C4-2B (cell line): ENCODE data around the gene FLT3LG.

Source experiments
- H3K27ac ChIP-seq: fragments of 450-650 bp; 2 replicates; pipeline ENCODE4 v1.5.1; 2017
- CTCF ChIP-seq: fragments of 450-650 bp; conservative IDR thresholded peaks from 2 replicates; pipeline ENCODE4 v1.5.1; 2017; ENCODE audit warnings: mild to moderate bottlenecking
- ZFX ChIP-seq: fragments of 450-650 bp; IDR thresholded peaks from 2 replicates; pipeline ENCODE4 v1.6.1; 2017

The FLT3LG gene

GRCh38 chr19:49430172-49430677 lies 43.8 kb upstream of the FLT3LG start:
- H3K27ac ChIP-seq = no peak overlapping the region
- TF ChIP-seq CTCF (no peak), ZFX (no peak)

GRCh38 chr19:49430678-49431329 lies 43.2 kb upstream of the FLT3LG start:
- TF ChIP-seq ZFX (no peak), CTCF (no peak; the same call in 1 of the 2 replicates)
- no peak overlapping the region for H3K27ac ChIP-seq

- H3K27ac ChIP-seq = no peak overlapping the region
- no peak for TF ChIP-seq CTCF
- TF ChIP-seq ZFX = no peak
These were observed 42.7 kb upstream of the FLT3LG start for GRCh38 chr19:49431330-49431749.

- TF ChIP-seq CTCF (no peak), ZFX (no peak)
- H3K27ac ChIP-seq = no peak overlapping the region
These were observed 41.6 kb upstream of the FLT3LG start for GRCh38 chr19:49432141-49433073.

- no peak overlapping the region for H3K27ac ChIP-seq
- TF ChIP-seq ZFX (no peak), CTCF (no peak)
These were observed 40.6 kb upstream of the FLT3LG start for GRCh38 chr19:49433240-49433901.

- TF ChIP-seq ZFX (no peak), CTCF (no peak)
- no peak overlapping the region for H3K27ac ChIP-seq
These were observed 39.0 kb upstream of the FLT3LG start for GRCh38 chr19:49434907-49435583.
